HFF-Myc (cell line): Measurements from ENCODE around the gene TRIP6.

Experiments
- DNase-seq: peaks from one replicate; pipeline ENCODE4 v3.0.0-alpha.2; 2011; ENCODE audit warnings: low read depth; ENCODE audit errors: extremely low read depth
- H3K4me3 ChIP-seq: replicated peaks from 2 replicates; pipeline ENCODE4 v1.5.1; 2011; ENCODE audit warnings: low read depth, mild to moderate bottlenecking, control low read depth, low read length
- CTCF ChIP-seq: IDR thresholded peaks from 2 replicates; pipeline ENCODE4 v1.5.1; 2012; ENCODE audit warnings: mild to moderate bottlenecking, low read depth, low read length, control low read depth; ENCODE audit errors: missing control alignments

Gene TRIP6

GRCh38 chr7:100874577-100875355 is 7.6 kb downstream of the TRIP6 start, which contains the start of gene SRRT:
Gene SRRT, plus strand, starts transcription at chr7:100875103. Its CDS starts 488 bp downstream, at chr7:100875591.
- TF ChIP-seq CTCF: no peak
- DNase-seq: peak; percentile 94
- peak within 1 kb of the TSS; percentile 88 for H3K4me3 ChIP-seq

- TF ChIP-seq CTCF: no peak
- peak overlapping the region; percentile 88 for H3K4me3 ChIP-seq
- no peak for DNase-seq
Measured at GRCh38 chr7:100875356-100875751, 8.2 kb downstream of the TRIP6 start.

GRCh38 chr7:100878013-100878412 is 10.8 kb downstream of the TRIP6 start:
- DNase-seq: no peak

GRCh38 chr7:100878685-100879084 is 11.5 kb downstream of the TRIP6 start:
- no peak overlapping the region for H3K4me3 ChIP-seq
- TF ChIP-seq CTCF: no peak
- DNase-seq: no peak

More at GRCh38 chr7:100878013-100878412, 10.8 kb downstream of the TRIP6 start:
- H3K4me3 ChIP-seq: no peak overlapping the region; the same call in 1 of the 2 replicates
- TF ChIP-seq CTCF: no peak

- TF ChIP-seq CTCF: no peak
- no peak for DNase-seq
- H3K4me3 ChIP-seq: no peak overlapping the region
Measured at GRCh38 chr7:100879685-100880261, 12.6 kb downstream of the TRIP6 start.

GRCh38 chr7:100880645-100881044 is 13.5 kb downstream of the TRIP6 start:
- no peak overlapping the region for H3K4me3 ChIP-seq
- TF ChIP-seq CTCF: no peak

More at GRCh38 chr7:100880645-100881044, 13.5 kb downstream of the TRIP6 start:
- DNase-seq: no peak
